Sigmoid colon (tissue), 7 donors: ENCODE data around the gene ZMIZ1. TPM values are rescaled to one million over a fixed set of nuclear protein-coding genes. Genes with fewer than 3 reads are reported as not detected.

ENCODE experiments used
- DNase-seq: peaks from one replicate; pipeline ENCODE4 v3.0.0-alpha.2; 2019
- H3K27ac ChIP-seq, 4 donors: fragments of 200-600 bp; sonication (generic); one replicate each; pipeline ENCODE4 v1.5.1; 2016 to 2019; ENCODE audit warnings: mild to moderate bottlenecking in 1 of 4
- H3K27me3 ChIP-seq, 3 donors: fragments of 200-600 bp; sonication (generic); one replicate each; pipeline ENCODE4 v1.5.1; 2019; ENCODE audit warnings: mild to moderate bottlenecking in 1 of 3
- H3K36me3 ChIP-seq, 4 donors: fragments of 200-600 bp; sonication (generic); one replicate each; pipeline ENCODE4 v1.5.1; 2016 to 2019
- H3K4me1 ChIP-seq, 4 donors: fragments of 200-600 bp; sonication (generic); one replicate each; pipeline ENCODE4 v1.5.1; 2017 to 2019
- H3K4me3 ChIP-seq, 4 donors: fragments of 200-600 bp; sonication (generic); one replicate each; pipeline ENCODE4 v1.5.1; 2017 to 2019; ENCODE audit warnings: mild to moderate bottlenecking in 2 of 4, moderate library complexity in 1 of 4
- H3K9me3 ChIP-seq, 4 donors: fragments of 200-600 bp in 3 of 4; sonication (generic) in 3 of 4; one replicate each; pipeline versions ENCODE4 v1.5.1 to v1.6.1; 2013 to 2019
- CTCF ChIP-seq, 4 experiments: fragments of 450-650 bp in 3 of 4; fragments of 200-600 bp in 1 of 4; IDR thresholded peaks; one replicate each; pipeline ENCODE4 v1.5.1; 2016 to 2019; ENCODE audit warnings: antibody characterized with exemption in 4 of 4, mild to moderate bottlenecking in 3 of 4, moderate library complexity in 2 of 4
- EP300 ChIP-seq, 4 donors: sonication (generic); formaldehyde crosslinking; IDR thresholded peaks; one replicate each; pipeline ENCODE4 v1.6.1; 2017; ENCODE audit warnings: antibody characterized with exemption in 4 of 4
- POLR2A ChIP-seq, 2 donors: fragments of 450-650 bp; IDR thresholded peaks; one replicate each; pipeline ENCODE4 v1.6.1; 2016; ENCODE audit warnings: antibody characterized with exemption in 2 of 2, mild to moderate bottlenecking in 2 of 2, moderate library complexity in 2 of 2
- POLR2AphosphoS5 ChIP-seq, 4 donors: sonication (generic); formaldehyde crosslinking; IDR thresholded peaks; one replicate each; pipeline ENCODE4 v1.6.1; 2017; ENCODE audit warnings: antibody characterized with exemption in 4 of 4
- WGBS, 2 donors: extraction: QIAGEN DNeasy Blood & Tissue Kit; methylation state at CpG; one replicate each; pipeline ENCODE4 v1.1.7; 2013; 5-methylcytosine and 5-hydroxymethylcytosine counted together
- intact Hi-C: fragments of 100-400 bp; cut with DNase I; formaldehyde crosslinking; loops from one replicate; pipeline ENCODE4 v1.15.1; 2023
- polyA plus RNA-seq, 3 donors: library from polyadenylated mRNA; stranded (reverse); fragments of 200-250 nt; gene quantifications; one replicate each; pipeline ENCODE4 v1.2.3, GENCODE V29; 2013
- total RNA-seq, 4 donors: library from RNA; depleted of rRNA; stranded (reverse); fragments of >200 nt; gene quantifications; one replicate each; pipeline ENCODE4 v1.1.0, GENCODE V29; 2016
- donor health status: healthy with polysubstance abuse.
- donor health status: Bipolar disorder and iron deficiency.
- donor health status: healthy.

Gene ZMIZ1
- total and polyA plus RNA-seq, 7 donors = 17.4 to 49.3 (median 31.5) TPM

DNA sequence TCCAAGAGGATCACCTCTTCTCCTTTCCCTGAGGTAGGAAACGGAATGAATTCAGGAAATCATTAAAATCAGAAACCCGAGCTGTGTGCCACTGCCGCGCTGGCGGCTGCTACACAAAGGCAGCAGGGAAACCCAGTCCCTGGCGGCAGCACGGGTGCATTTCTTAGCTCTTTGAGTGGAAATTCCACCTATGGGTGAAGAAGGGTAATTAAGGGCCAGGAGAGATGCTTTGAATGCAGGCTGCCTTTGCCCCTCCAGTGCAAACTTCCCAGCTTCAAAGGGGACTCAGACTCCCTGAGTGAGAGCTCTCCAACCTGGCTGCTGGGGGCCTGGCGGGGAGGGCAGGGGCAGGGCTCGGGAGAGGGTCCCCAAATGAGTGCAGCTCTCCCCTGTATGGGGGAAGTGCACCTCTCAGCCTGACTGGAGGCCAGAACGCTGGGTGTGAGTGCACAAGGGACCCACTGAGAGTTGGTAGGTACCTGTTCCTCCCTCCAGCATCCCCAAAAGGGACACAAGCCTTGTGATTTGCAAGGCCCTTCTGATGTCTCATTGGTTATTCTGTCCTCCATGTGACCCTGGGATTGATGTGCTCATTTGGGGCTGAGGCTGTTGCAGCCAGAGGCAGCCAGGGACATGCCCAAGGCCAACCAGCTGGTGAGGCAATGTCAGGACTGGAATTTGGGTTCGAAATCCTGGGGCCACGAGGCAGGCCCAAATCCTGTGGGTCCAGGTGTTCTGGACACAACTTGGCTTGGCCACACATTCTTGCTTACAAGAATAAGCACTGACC lies 16.3 kb upstream of the ZMIZ1 start:
- Histone ChIP-seq H3K36me3 (no peaks in the 10 kb centered on the region), H3K27me3 (no peaks in the 10 kb centered on the region), H3K4me1 (peaks cover 0 to 5% (median 0%) of the 10 kb centered on the region in 4 donors), H3K4me3 (no peak overlapping the region), H3K27ac (no peak overlapping the region), H3K9me3 (no peaks in the 10 kb centered on the region)
- TF ChIP-seq POLR2AphosphoS5 (IDR thresholded peaks at IDR 0.05) (no peak), EP300 (IDR thresholded peaks at IDR 0.05) (no peak), CTCF (IDR thresholded peaks at IDR 0.05) (no peak)
- intact Hi-C loops = no loop called here
- peak; percentile 49 for DNase-seq
- 56 to 66% methylated on average over 12 of the region's 12 CpGs for WGBS, 2 donors

- DNase-seq = peak; percentile 48
- Histone ChIP-seq H3K27me3 (no peaks in the 10 kb centered on the region), H3K36me3 (no peaks in the 10 kb centered on the region), H3K27ac (no peak overlapping the region), H3K4me3 (no peak overlapping the region), H3K9me3 (no peaks in the 10 kb centered on the region), H3K4me1 (peaks cover 0 to 4% (median 0%) of the 10 kb centered on the region in 4 donors)
- 95 to 97% methylated on average over 4 of the region's 4 CpGs for WGBS, 2 donors
- TF ChIP-seq POLR2A (IDR thresholded peaks at IDR 0.05) (no peak), POLR2AphosphoS5 (IDR thresholded peaks at IDR 0.05) (no peak), CTCF (IDR thresholded peaks at IDR 0.05) (no peak), EP300 (IDR thresholded peaks at IDR 0.05) (no peak)
- intact Hi-C loops = no loop called here
Measured at GRCh38 chr10:79053081-79053434, 15.7 kb upstream of the ZMIZ1 start.

DNA sequence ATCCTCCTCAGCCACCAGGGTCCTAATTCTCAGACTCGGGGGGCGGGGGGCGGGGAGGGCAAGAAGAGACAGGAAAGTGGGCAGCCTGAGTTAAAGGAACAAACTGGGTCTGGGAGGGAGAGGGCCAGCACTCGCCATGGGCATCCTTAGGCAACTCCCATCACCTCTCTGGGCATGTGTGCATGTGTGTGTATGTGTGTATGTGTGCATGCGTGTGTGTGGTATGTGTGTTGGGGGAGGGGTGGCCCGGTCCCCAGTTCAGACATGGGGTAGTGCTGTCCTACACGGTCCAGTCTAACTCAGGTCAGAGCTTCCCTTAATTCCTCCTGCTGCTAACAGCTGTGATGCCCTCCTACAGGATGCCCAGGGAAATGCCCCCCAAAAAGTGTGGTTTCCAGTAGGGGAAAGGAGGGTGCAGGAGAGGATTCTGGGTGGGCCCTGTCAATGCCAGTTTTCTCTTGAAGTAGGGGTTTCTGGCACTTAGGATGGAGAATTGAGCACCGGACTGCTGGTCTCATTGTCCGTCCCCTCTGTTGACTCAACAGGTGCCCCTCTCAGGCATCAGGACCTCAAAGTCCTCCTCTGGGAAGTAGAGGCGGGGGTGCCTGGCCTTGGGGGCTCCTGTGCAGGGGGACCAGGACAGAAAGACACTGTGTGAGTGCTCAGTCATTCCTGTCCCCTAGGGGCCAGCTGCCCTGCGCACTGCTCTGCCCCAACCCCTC lies 15.1 kb upstream of the ZMIZ1 start:
- peak; percentile 37 for DNase-seq
- Histone ChIP-seq H3K4me1 (no peaks in the 10 kb centered on the region), H3K9me3 (no peaks in the 10 kb centered on the region), H3K4me3 (no peak overlapping the region), H3K36me3 (no peaks in the 10 kb centered on the region), H3K27ac (no peak overlapping the region), H3K27me3 (no peaks in the 10 kb centered on the region)
- intact Hi-C loops = no loop called here
- TF ChIP-seq POLR2A (IDR thresholded peaks at IDR 0.05) = no peak
- TF ChIP-seq EP300 (IDR thresholded peaks at IDR 0.05) = no peak
- no peak for TF ChIP-seq CTCF (IDR thresholded peaks at IDR 0.05)
- TF ChIP-seq POLR2AphosphoS5 (IDR thresholded peaks at IDR 0.05) = no peak
- 84 to 95% methylated on average over 11 of the region's 11 CpGs for WGBS, 2 donors

- Histone ChIP-seq H3K4me1 (peaks cover 0 to 6% (median 1%) of the 10 kb centered on the region in 4 donors), H3K9me3 (no peaks in the 10 kb centered on the region), H3K27me3 (no peaks in the 10 kb centered on the region), H3K36me3 (no peaks in the 10 kb centered on the region), H3K27ac (no peak overlapping the region), H3K4me3 (no peak overlapping the region)
- TF ChIP-seq POLR2A (IDR thresholded peaks at IDR 0.05) (no peak), CTCF (IDR thresholded peaks at IDR 0.05) (no peak), POLR2AphosphoS5 (IDR thresholded peaks at IDR 0.05) (no peak), EP300 (IDR thresholded peaks at IDR 0.05) (no peak)
- 21 to 77% methylated on average over 13 of the region's 13 CpGs for WGBS, 2 donors
- peak; percentile 53 for DNase-seq
- intact Hi-C loops = no loop called here
Measured at GRCh38 chr10:79054203-79055099, 14.3 kb upstream of the ZMIZ1 start.
